ENCODE measurements around the gene IGSF21. TPM values are rescaled to one million over a fixed set of nuclear protein-coding genes. Genes with fewer than 3 reads are reported as not detected.

Gene IGSF21
- total RNA-seq, 1 donor = not detected

- no peak for DNase-seq (ENCODE audit: low read depth)
- no peak for TF ChIP-seq CTCF (IDR thresholded peaks at IDR 0.05; ENCODE audit: insufficient read depth, low read depth, low read length)
- no peak overlapping the region for H3K4me3 ChIP-seq (ENCODE audit: low read depth, low read length)
Observed at GRCh38 chr1:18373151-18373550, 265.6 kb downstream of the IGSF21 start.

GRCh38 chr1:18373882-18374493 lies 266.4 kb downstream of the IGSF21 start:
- no peak overlapping the region for H3K4me3 ChIP-seq (ENCODE audit: low read depth, low read length)
- DNase-seq (ENCODE audit: low read depth) = no peak
- no peak for TF ChIP-seq CTCF (IDR thresholded peaks at IDR 0.05; ENCODE audit: insufficient read depth, low read depth, low read length)

- no peak for TF ChIP-seq CTCF (IDR thresholded peaks at IDR 0.05; ENCODE audit: insufficient read depth, low read depth, low read length)
- DNase-seq (ENCODE audit: low read depth) = no peak
- no peak overlapping the region for H3K4me3 ChIP-seq (ENCODE audit: low read depth, low read length)
Observed at GRCh38 chr1:18376661-18377060, 269.1 kb downstream of the IGSF21 start.

GRCh38 chr1:18380288-18380687 lies 272.7 kb downstream of the IGSF21 start:
- TF ChIP-seq CTCF (IDR thresholded peaks at IDR 0.05; ENCODE audit: insufficient read depth, low read depth, low read length) = no peak
- H3K4me3 ChIP-seq (ENCODE audit: low read depth, low read length) = no peak overlapping the region
- no peak for DNase-seq (ENCODE audit: low read depth)

- no peak for TF ChIP-seq CTCF (IDR thresholded peaks at IDR 0.05; ENCODE audit: insufficient read depth, low read depth, low read length)
Observed at GRCh38 chr1:18384059-18384458, 276.5 kb downstream of the IGSF21 start.

GRCh38 chr1:18384471-18384870 lies 276.9 kb downstream of the IGSF21 start:
- DNase-seq (ENCODE audit: low read depth) = no peak
- TF ChIP-seq CTCF (IDR thresholded peaks at IDR 0.05; ENCODE audit: insufficient read depth, low read depth, low read length) = no peak
- H3K4me3 ChIP-seq (ENCODE audit: low read depth, low read length) = no peak overlapping the region

More at GRCh38 chr1:18384059-18384458, 276.5 kb downstream of the IGSF21 start:
- DNase-seq (ENCODE audit: low read depth) = no peak
- H3K4me3 ChIP-seq (ENCODE audit: low read depth, low read length) = no peak overlapping the region

- TF ChIP-seq CTCF (IDR thresholded peaks at IDR 0.05; ENCODE audit: insufficient read depth, low read depth, low read length) = no peak
Observed at GRCh38 chr1:18385239-18385790, 277.7 kb downstream of the IGSF21 start.

More at GRCh38 chr1:18385239-18385790, 277.7 kb downstream of the IGSF21 start:
- no peak overlapping the region for H3K4me3 ChIP-seq (ENCODE audit: low read depth, low read length)
- DNase-seq (ENCODE audit: low read depth) = no peak

Data from fibroblast of villous mesenchyme (primary cell).